ENCODE results near the gene CTAG2.
"Not testable (repeated sequence)": the region's sequence is repeated elsewhere in the genome, so short reads cannot be mapped to it uniquely, and the experiment has no call there.

The CTAG2 gene

GRCh38 chrX:154654925-154655324 is 1.5 kb upstream of the CTAG2 start:
- no peaks in the 10 kb centered on the region for H3K36me3 Mint-ChIP-seq
- no peaks in the 10 kb centered on the region for H3K27me3 Mint-ChIP-seq
- no peaks in the 10 kb centered on the region for H3K9me3 Mint-ChIP-seq (ENCODE audit: low read depth)
- no peak overlapping the region for H3K27ac Mint-ChIP-seq
- H3K4me1 Mint-ChIP-seq (ENCODE audit: low read depth) = no peaks in the 10 kb centered on the region
- no peak overlapping the region for H3K4me3 Mint-ChIP-seq

DNA sequence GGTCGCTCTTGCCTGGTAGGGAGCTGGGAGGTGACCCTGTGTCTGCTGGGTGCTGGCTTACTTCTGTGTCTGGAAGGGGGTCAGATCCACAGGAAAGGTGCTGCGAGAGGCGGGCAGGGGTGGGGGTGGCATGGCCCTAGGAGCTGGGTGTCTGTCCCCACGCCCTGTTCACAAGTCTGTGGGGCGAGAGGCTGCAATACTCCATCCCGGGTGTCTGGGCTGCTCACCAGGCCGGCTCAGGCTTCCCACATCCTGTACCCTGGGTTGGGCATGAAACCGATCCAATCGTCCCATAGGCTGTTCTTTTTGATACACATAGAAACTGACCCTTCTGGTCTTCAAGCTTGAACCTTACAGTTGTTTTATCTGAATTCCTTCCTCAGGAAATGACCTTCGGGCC is 993 bp upstream of the CTAG2 start:
- no peak overlapping the region for H3K27ac Mint-ChIP-seq
- no peaks in the 10 kb centered on the region for H3K9me3 Mint-ChIP-seq (ENCODE audit: low read depth)
- no peaks in the 10 kb centered on the region for H3K36me3 Mint-ChIP-seq
- H3K4me1 Mint-ChIP-seq (ENCODE audit: low read depth) = no peaks in the 10 kb centered on the region
- no peaks in the 10 kb centered on the region for H3K27me3 Mint-ChIP-seq
- H3K4me3 Mint-ChIP-seq = no peak overlapping the region

- H3K4me1 Mint-ChIP-seq (ENCODE audit: low read depth) = no peaks in the 10 kb centered on the region
- no peak overlapping the region for H3K27ac Mint-ChIP-seq
- no peak overlapping the region for H3K4me3 Mint-ChIP-seq
- H3K27me3 Mint-ChIP-seq = no peaks in the 10 kb centered on the region
- no peaks in the 10 kb centered on the region for H3K9me3 Mint-ChIP-seq (ENCODE audit: low read depth)
- no peaks in the 10 kb centered on the region for H3K36me3 Mint-ChIP-seq
Measured at GRCh38 chrX:154653048-154653401, 354 bp downstream of the CTAG2 start.

GRCh38 chrX:154652311-154653047 is 900 bp downstream of the CTAG2 start:
- H3K27ac Mint-ChIP-seq = no peak overlapping the region
- H3K27me3 Mint-ChIP-seq = no peaks in the 10 kb centered on the region
- H3K36me3 Mint-ChIP-seq = no peaks in the 10 kb centered on the region
- H3K4me1 Mint-ChIP-seq (ENCODE audit: low read depth) = no peaks in the 10 kb centered on the region
- no peak overlapping the region for H3K4me3 Mint-ChIP-seq
- H3K9me3 Mint-ChIP-seq (ENCODE audit: low read depth) = no peaks in the 10 kb centered on the region

GRCh38 chrX:154650221-154650510 is 3.2 kb downstream of the CTAG2 start:
- H3K4me3 Mint-ChIP-seq = no peak overlapping the region
- H3K4me1 Mint-ChIP-seq (ENCODE audit: low read depth) = no peaks in the 10 kb centered on the region
- no peaks in the 10 kb centered on the region for H3K27me3 Mint-ChIP-seq
- no peak overlapping the region for H3K27ac Mint-ChIP-seq
- no peaks in the 10 kb centered on the region for H3K9me3 Mint-ChIP-seq (ENCODE audit: low read depth)
- H3K36me3 Mint-ChIP-seq = no peaks in the 10 kb centered on the region

DNA sequence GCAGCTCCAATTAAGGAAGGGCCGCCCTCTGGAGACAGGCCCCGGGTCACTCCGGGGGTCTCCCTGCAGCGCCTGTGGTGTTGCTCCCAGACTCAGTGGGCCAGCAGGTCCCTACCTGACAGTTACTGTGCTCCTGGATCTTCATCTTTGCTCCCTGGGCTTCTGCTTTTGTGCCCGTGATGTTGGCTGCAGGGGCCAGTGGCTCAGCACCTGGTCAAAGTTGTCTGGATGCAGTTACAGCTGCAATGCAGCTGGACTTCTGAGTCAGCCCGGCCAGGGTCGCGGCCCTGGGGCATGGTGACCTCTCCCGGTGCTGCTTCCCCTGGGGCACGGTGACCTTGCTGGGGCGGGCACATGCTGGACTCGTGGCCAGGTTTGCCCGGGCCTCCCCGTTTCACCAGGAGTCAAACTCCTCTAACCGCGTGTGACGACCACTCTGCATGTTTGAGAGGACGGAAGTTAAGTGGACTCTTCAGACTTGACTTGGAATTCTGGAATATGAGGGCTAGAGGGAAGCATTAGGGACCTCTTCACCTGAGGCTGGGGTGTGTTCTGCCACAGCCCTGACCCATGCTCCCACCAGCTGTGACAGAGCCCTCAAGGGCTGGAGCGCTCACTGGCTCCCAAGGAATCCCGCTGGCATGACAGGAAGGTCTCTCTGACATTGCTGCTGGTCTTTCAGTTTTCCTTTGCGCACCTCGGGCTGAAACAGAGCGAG is 3.7 kb downstream of the CTAG2 start:
- Mint-ChIP-seq H3K27me3 (no peaks in the 10 kb centered on the region), H3K27ac (no peak overlapping the region), H3K36me3 (no peaks in the 10 kb centered on the region), H3K4me1 (ENCODE audit: low read depth) (no peaks in the 10 kb centered on the region), H3K4me3 (no peak overlapping the region), H3K9me3 (ENCODE audit: low read depth) (no peaks in the 10 kb centered on the region)

DNA sequence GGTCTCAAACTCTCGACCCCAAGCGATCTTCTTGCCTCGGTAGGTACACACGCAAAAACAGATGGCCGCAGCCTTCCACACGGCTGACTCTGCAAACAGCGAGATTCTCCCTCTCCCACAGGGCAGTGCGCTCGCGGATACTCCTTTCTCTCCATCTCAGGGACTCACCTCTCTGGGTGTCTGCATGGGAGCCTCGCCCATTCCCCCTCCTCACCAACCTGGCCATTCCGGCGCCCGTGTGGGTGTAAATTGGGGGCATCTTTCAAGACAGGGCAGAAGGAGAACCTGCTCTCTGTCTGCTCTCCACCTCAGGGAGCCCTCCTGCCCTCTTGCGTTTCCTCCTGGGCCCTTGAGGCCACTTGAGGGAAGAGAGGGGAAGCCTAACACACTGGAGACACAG is 4.4 kb downstream of the CTAG2 start:
- Mint-ChIP-seq H3K4me3 (no peak overlapping the region), H3K36me3 (no peaks in the 10 kb centered on the region), H3K4me1 (ENCODE audit: low read depth) (no peaks in the 10 kb centered on the region), H3K27me3 (no peaks in the 10 kb centered on the region), H3K9me3 (ENCODE audit: low read depth) (no peaks in the 10 kb centered on the region), H3K27ac (no peak overlapping the region)

- not testable (repeated sequence) for H3K36me3 Mint-ChIP-seq
Measured at GRCh38 chrX:154645745-154646378, 7.5 kb downstream of the CTAG2 start.

GRCh38 chrX:154643708-154644107 is 9.7 kb downstream of the CTAG2 start:
- not testable (repeated sequence) for H3K4me3 Mint-ChIP-seq; H3K4me1 Mint-ChIP-seq (ENCODE audit: low read depth); H3K27me3 Mint-ChIP-seq; H3K36me3 Mint-ChIP-seq; H3K27ac Mint-ChIP-seq; H3K9me3 Mint-ChIP-seq (ENCODE audit: low read depth)

More at GRCh38 chrX:154645745-154646378, 7.5 kb downstream of the CTAG2 start:
- H3K9me3 Mint-ChIP-seq (ENCODE audit: low read depth); H3K4me1 Mint-ChIP-seq (ENCODE audit: low read depth); H3K4me3 Mint-ChIP-seq; H3K27ac Mint-ChIP-seq; H3K27me3 Mint-ChIP-seq: not testable (repeated sequence)

GRCh38 chrX:154641740-154642139 is 11.6 kb downstream of the CTAG2 start:
- not testable (repeated sequence) for H3K4me1 Mint-ChIP-seq (ENCODE audit: low read depth); H3K36me3 Mint-ChIP-seq; H3K4me3 Mint-ChIP-seq

DNA sequence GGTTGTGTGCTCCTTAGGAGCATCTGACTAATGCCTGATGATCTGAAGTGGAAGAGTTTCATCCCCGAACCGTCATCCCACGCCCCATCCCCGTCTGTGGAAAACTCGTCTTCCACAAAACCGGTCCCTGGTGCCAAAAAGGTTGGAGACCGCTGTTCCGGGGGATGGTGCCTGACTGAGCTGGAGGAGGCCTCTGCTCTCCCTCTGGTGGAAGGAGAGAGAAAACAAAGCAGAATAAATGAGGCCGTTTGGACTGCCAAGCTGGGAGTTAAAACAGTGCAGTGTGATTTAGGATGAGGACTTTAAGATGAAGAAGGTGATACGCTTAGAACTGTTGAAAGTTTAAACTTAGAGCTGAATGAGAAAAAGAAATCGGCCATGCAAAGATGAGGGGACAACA is 19.7 kb downstream of the CTAG2 start:
- H3K4me1 Mint-ChIP-seq (ENCODE audit: low read depth); H3K27me3 Mint-ChIP-seq; H3K9me3 Mint-ChIP-seq (ENCODE audit: low read depth); H3K27ac Mint-ChIP-seq; H3K36me3 Mint-ChIP-seq; H3K4me3 Mint-ChIP-seq: not testable (repeated sequence)

More at GRCh38 chrX:154641740-154642139, 11.6 kb downstream of the CTAG2 start:
- H3K27me3 Mint-ChIP-seq; H3K27ac Mint-ChIP-seq; H3K9me3 Mint-ChIP-seq (ENCODE audit: low read depth): not testable (repeated sequence)

- not testable (repeated sequence) for H3K36me3 Mint-ChIP-seq; H3K27ac Mint-ChIP-seq; H3K9me3 Mint-ChIP-seq (ENCODE audit: low read depth); H3K4me1 Mint-ChIP-seq (ENCODE audit: low read depth); H3K4me3 Mint-ChIP-seq; H3K27me3 Mint-ChIP-seq
Measured at GRCh38 chrX:154630949-154631348, 22.4 kb downstream of the CTAG2 start.

DNA sequence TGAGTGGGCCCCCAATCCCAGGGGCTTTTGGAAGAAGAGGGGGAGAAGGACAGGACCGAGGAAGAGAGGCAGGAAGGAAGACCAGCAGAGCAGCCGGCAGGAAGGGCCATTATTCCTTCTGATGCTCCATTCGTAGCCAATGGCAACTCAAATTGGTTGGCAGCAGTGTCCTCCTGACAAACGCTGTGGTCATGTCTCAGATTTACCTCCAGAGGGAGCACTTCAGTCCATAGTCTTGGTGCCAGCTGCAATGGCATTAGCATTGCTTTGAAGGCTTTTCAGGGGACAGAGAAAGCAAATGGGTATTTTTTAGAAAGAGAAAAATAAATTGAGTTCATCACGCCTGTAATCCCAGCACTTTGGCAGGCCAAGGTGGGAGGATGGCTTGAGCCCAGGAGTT is 24.4 kb downstream of the CTAG2 start:
- H3K27me3 Mint-ChIP-seq; H3K9me3 Mint-ChIP-seq (ENCODE audit: low read depth); H3K4me3 Mint-ChIP-seq; H3K27ac Mint-ChIP-seq; H3K4me1 Mint-ChIP-seq (ENCODE audit: low read depth); H3K36me3 Mint-ChIP-seq: not testable (repeated sequence)

- H3K4me3 Mint-ChIP-seq; H3K9me3 Mint-ChIP-seq (ENCODE audit: low read depth); H3K27ac Mint-ChIP-seq; H3K27me3 Mint-ChIP-seq; H3K4me1 Mint-ChIP-seq (ENCODE audit: low read depth); H3K36me3 Mint-ChIP-seq: not testable (repeated sequence)
Measured at GRCh38 chrX:154620767-154621414, 32.5 kb downstream of the CTAG2 start.

- H3K36me3 Mint-ChIP-seq; H3K27me3 Mint-ChIP-seq; H3K9me3 Mint-ChIP-seq (ENCODE audit: low read depth); H3K27ac Mint-ChIP-seq; H3K4me3 Mint-ChIP-seq; H3K4me1 Mint-ChIP-seq (ENCODE audit: low read depth): not testable (repeated sequence)
Measured at GRCh38 chrX:154619182-154619581, 34.2 kb downstream of the CTAG2 start, which contains the start of gene CTAG1B. Gene CTAG1B (minus strand): TSS chrX:154619282. CDS start chrX:154619218, 64 bp downstream.
